Measurements from ENCODE around the gene NSG1.

- TF ChIP-seq EZH2phosphoT487 (IDR thresholded peaks at IDR 0.05; ENCODE audit: insufficient read depth, low read depth), result no peak
- no peak for TF ChIP-seq EZH2 (IDR thresholded peaks at IDR 0.05; ENCODE audit: insufficient read depth, poor library complexity, severe bottlenecking)
Observed at GRCh38 chr4:4459181-4459580, 72.3 kb downstream of the NSG1 start.

Data from GM23248 (cell line).